NCI-H1694 treated with DMSO at 0.1 percent for 48 hours (cell line): Measurements from ENCODE around the gene DDX28.
"Not testable (repeated sequence)": the region's sequence is repeated elsewhere in the genome, so short reads cannot be mapped to it uniquely, and the experiment has no call there.

Experiments used
- DNase-seq: peaks from one replicate; lab custom pipeline; 2025; lab: John Stamatoyannopoulos, UW

The DDX28 gene

GRCh38 chr16:67994040-67994408, 29.0 kb downstream of the DDX28 start:
- not testable (repeated sequence) for DNase-seq

- DNase-seq = peak; percentile 40
Measured at GRCh38 chr16:67993207-67994039, 29.6 kb downstream of the DDX28 start.

GRCh38 chr16:67992661-67993206, 30.3 kb downstream of the DDX28 start:
- DNase-seq = no peak

- no peak for DNase-seq
Measured at GRCh38 chr16:67990018-67990386, 33.0 kb downstream of the DDX28 start.

GRCh38 chr16:67989322-67990017, 33.6 kb downstream of the DDX28 start:
- no peak for DNase-seq

GRCh38 chr16:67988675-67989074, 34.4 kb downstream of the DDX28 start:
- DNase-seq = no peak

- DNase-seq = no peak
Measured at GRCh38 chr16:67987460-67988160, 35.4 kb downstream of the DDX28 start.

GRCh38 chr16:67986949-67987348, 36.1 kb downstream of the DDX28 start:
- no peak for DNase-seq

- DNase-seq = no peak
Measured at GRCh38 chr16:67982011-67982696, 40.9 kb downstream of the DDX28 start.

- DNase-seq = no peak
Measured at GRCh38 chr16:67979955-67980678, 42.9 kb downstream of the DDX28 start, which contains the start of gene DPEP3. Gene DPEP3, minus strand, starts transcription at chr16:67980499. Its CDS starts 119 bp downstream, at chr16:67980380.

- DNase-seq = no peak
Measured at GRCh38 chr16:67977469-67978227, 45.4 kb downstream of the DDX28 start.

GRCh38 chr16:67977005-67977404, 46.0 kb downstream of the DDX28 start:
- DNase-seq = no peak

GRCh38 chr16:67976205-67976604, 46.8 kb downstream of the DDX28 start:
- no peak for DNase-seq

- DNase-seq = no peak
Measured at GRCh38 chr16:67975321-67976105, 47.5 kb downstream of the DDX28 start.

GRCh38 chr16:67972285-67972684, 50.7 kb downstream of the DDX28 start:
- not testable (repeated sequence) for DNase-seq

- DNase-seq = no peak
Measured at GRCh38 chr16:67971111-67971510, 51.9 kb downstream of the DDX28 start.
